CD4-positive, CD25-positive, alpha-beta regulatory T cell (primary cell): Measurements from ENCODE around the gene MRPL34. TPM values are rescaled to one million over a fixed set of nuclear protein-coding genes. Genes with fewer than 3 reads are reported as not detected.

ENCODE experiments used
- ATAC-seq, 2 donors: fragments of 150-1000 bp; cut with Tn5 transposase; one replicate each; pipeline ENCODE4 v1.10.0; 2021; ENCODE audit warnings: low read depth in 2 of 2, moderate number of reproducible peaks in 2 of 2, moderate library complexity in 1 of 2
- DNase-seq, 3 donors: peaks; one replicate each; pipeline versions ENCODE4 v3.0.0 to v3.0.0-alpha.2; 2012 to 2022; ENCODE audit warnings: mixed read lengths in 1 of 3
- H3K27ac ChIP-seq: one replicate; pipeline ENCODE4 v1.7.0; 2013; ENCODE audit warnings: mild to moderate bottlenecking, low read length; ENCODE audit not compliant: insufficient read depth, poor library complexity, severe bottlenecking
- H3K27me3 ChIP-seq: one replicate; pipeline ENCODE4 v1.7.0; 2013; ENCODE audit warnings: low read length; ENCODE audit not compliant: control insufficient read depth, insufficient read depth
- H3K36me3 ChIP-seq: one replicate; pipeline ENCODE4 v1.7.0; 2013; ENCODE audit warnings: mild to moderate bottlenecking, low read length, moderate library complexity; ENCODE audit not compliant: control insufficient read depth, insufficient read depth
- H3K4me1 ChIP-seq: 2 replicates; pipeline ENCODE4 v1.7.0; 2013; ENCODE audit warnings: mild to moderate bottlenecking, low read length; ENCODE audit not compliant: insufficient read depth, control insufficient read depth, poor library complexity, severe bottlenecking
- H3K4me3 ChIP-seq: one replicate; pipeline ENCODE4 v1.7.0; 2013; ENCODE audit warnings: low read depth, mild to moderate bottlenecking, low read length, moderate library complexity
- H3K9me3 ChIP-seq, 2 experiments: 1 replicate in 1 of 2; 2 replicates in 1 of 2; pipeline ENCODE4 v1.7.0; 2013; ENCODE audit warnings: low read length in 2 of 2, mild to moderate bottlenecking in 1 of 2, moderate library complexity in 1 of 2; ENCODE audit not compliant: control insufficient read depth in 2 of 2
- H3K27ac Mint-ChIP-seq, 3 donors: one replicate each; pipeline ENCODE4 v1.8.0; 2020 to 2022; ENCODE audit warnings: mild to moderate bottlenecking in 3 of 3, mixed read lengths in 3 of 3, moderate library complexity in 2 of 3
- H3K27me3 Mint-ChIP-seq: one replicate; pipeline ENCODE4 v1.8.0; 2022; ENCODE audit warnings: mild to moderate bottlenecking, mixed read lengths
- H3K36me3 Mint-ChIP-seq: one replicate; pipeline ENCODE4 v1.8.0; 2020; ENCODE audit warnings: mixed read lengths
- H3K4me1 Mint-ChIP-seq, 4 donors: one replicate each; pipeline ENCODE4 v1.8.0; 2020 to 2022; ENCODE audit warnings: mixed read lengths in 4 of 4, mild to moderate bottlenecking in 1 of 4
- H3K4me3 Mint-ChIP-seq, 4 donors: one replicate each; pipeline ENCODE4 v1.8.0; 2020 to 2022; ENCODE audit warnings: mild to moderate bottlenecking in 4 of 4, mixed read lengths in 4 of 4, moderate library complexity in 3 of 4
- H3K9me3 Mint-ChIP-seq, 7 donors: one replicate each; pipeline ENCODE4 v1.8.0; 2020 to 2022; ENCODE audit warnings: mixed read lengths in 7 of 7, mild to moderate bottlenecking in 3 of 7, moderate library complexity in 2 of 7
- polyA plus RNA-seq, 4 donors: library from polyadenylated mRNA; unstranded; fragments of 300-500 nt; fragmentation: Illumina TruSeq; gene quantifications; one replicate each; pipeline ENCODE4 v1.2.3, GENCODE V29; 2021
- total RNA-seq: library from RNA; stranded (reverse); gene quantifications from one replicate; pipeline ENCODE4 v1.2.3, GENCODE V29; 2022

MRPL34 gene
- total and polyA plus RNA-seq, 5 donors from 2014 or later = 37.1 to 248 (median 231) TPM

DNA sequence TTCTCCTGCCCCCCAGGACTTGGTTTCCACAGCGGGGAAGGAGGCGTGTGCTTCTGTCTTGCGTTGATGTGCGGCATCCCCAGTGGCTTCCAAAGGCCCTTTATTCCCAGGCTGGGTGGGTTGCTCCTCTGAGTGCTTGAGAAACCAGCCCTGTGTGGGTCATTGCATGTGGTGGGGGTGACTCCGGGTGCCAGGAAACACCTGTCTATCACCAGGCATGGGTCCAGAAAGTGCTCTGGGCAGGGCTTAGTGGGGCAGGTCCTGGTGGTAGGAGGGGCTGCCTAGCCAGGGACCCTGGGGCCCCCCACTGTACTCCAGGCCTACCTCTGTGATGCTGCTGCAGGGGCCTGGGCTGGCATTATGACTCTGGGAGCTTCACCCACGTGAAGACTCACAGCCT is 13.3 kb downstream of the MRPL34 start:
- no peak for DNase-seq
- Mint-ChIP-seq H3K4me3 (no peak overlapping the region), H3K27ac (no peak overlapping the region), H3K36me3 (peaks cover 5% of the 10 kb centered on the region), H3K27me3 (no peaks in the 10 kb centered on the region), H3K9me3 (no peaks in the 10 kb centered on the region), H3K4me1 (peaks cover 0 to 6% (median 0%) of the 10 kb centered on the region in 4 donors)
- Histone ChIP-seq H3K27ac (no peak overlapping the region), H3K27me3 (no peaks in the 10 kb centered on the region), H3K4me1 (peaks cover 6% of the 10 kb centered on the region), H3K36me3 (peaks cover 39% of the 10 kb centered on the region), H3K9me3 (no peaks in the 10 kb centered on the region), H3K4me3 (no peak overlapping the region)
- ATAC-seq = no peak

DNA sequence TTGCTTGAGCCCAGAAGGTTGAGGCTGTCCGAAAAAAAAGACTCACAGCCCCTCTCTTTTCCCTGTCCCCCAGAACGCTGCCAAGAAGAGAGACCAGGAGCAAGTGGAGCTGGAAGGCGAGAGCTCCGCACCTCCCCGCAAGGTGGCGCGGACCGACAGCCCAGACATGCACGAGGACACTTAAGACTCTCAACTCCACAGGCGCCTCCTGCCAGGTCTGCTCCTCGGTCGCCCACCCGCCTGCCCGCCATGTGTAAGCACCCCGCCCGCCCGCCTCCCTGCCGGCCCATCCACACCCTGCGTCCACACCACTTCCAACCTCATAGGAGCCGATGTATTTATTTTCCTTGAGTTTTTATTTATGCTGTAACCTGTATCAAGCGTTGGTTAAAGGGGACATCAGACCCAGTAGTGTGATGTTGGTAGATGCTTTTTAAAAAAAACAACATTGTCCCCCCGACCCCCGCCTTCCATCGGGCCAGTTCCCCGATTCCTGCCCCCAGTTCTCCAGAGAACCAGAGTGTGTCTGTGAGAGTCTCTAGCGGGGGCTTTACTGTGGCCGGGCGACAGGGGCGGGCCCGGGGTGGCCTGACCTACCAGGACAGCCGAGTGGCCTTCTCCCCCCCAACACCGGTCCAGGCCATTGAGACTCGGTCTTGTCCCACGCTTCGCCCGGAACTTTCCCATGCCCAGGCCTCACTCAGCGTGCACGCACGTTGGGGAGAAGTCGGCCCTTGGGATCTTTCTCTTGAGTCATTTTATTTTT is 14.0 kb downstream of the MRPL34 start:
- peaks cover 32% of the 10 kb centered on the region for H3K36me3 ChIP-seq
- H3K9me3 Mint-ChIP-seq = no peaks in the 10 kb centered on the region
- H3K4me1 Mint-ChIP-seq = peaks cover 0 to 6% (median 0%) of the 10 kb centered on the region in 4 donors
- peaks cover 6% of the 10 kb centered on the region for H3K4me1 ChIP-seq
- no peak overlapping the region for H3K27ac ChIP-seq
- no peaks in the 10 kb centered on the region for H3K27me3 Mint-ChIP-seq
- H3K4me3 ChIP-seq = no peak overlapping the region
- no peak for ATAC-seq
- H3K27me3 ChIP-seq = no peaks in the 10 kb centered on the region
- DNase-seq = no peak
- H3K9me3 ChIP-seq = no peaks in the 10 kb centered on the region
- H3K27ac Mint-ChIP-seq = no peak overlapping the region
- H3K36me3 Mint-ChIP-seq = peaks cover 5% of the 10 kb centered on the region
- no peak overlapping the region for H3K4me3 Mint-ChIP-seq

DNA sequence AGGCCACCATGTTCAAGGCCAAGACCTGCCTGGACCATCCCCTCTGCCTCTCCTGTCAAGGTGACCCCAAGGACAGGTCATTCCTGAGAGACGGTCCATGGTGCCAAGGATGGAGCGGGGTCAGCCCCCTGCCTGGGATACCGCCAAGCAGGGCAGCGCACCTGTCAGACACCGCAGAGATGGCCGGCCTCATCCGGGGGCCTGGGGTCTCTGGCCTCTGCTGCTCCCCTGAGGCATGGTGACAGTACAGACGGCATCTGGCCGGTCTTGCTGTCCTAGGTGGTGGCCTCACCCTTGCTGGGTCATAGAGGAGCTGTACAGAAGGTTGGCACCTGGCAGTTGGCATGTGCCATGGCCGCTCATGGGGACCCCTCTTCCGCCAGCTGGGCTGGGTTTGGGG is 14.8 kb downstream of the MRPL34 start:
- Mint-ChIP-seq H3K4me1 (peaks cover 0 to 9% (median 0%) of the 10 kb centered on the region in 4 donors), H3K27me3 (no peaks in the 10 kb centered on the region)
- ATAC-seq = no peak

DNA sequence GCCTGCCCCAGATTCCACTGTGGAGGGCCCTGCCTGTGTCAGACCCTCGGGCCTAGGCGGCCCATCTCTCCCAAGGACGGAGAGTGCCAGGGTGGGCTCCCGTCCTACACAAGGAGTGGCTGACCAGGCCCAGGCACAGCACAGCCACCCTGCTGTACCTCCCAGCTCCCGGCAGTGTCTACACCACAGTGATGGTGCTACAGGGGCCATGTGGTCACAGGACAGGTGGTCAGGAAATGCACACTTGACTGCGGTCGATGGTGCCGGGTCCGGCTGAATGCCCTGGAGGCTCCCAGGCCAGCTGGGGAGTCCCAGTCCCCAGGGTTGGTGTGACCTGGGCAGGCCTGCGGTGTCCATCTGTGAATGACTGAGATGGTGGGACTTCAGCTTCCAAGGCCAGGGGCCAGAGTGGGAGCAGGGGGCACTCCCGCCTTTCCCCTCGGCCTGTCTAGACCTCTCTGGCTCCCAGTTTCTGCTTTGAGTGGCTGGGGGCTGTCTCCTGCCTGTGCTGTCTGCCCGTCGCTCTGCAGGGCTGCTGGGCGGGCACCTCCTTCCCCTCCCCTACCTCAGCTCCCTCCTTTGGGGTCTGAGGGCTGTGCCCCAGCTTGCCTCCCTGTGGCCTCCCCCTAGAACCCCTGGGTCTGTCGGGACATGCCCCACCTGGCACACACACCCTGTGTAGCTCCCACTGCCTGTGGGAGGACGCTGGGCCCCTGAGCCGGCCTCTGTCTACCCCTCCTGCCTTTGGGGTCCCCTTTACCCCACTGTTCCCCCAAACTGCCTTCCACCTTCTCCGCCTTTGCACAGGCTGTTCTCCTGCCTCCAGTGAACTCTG is 16.2 kb downstream of the MRPL34 start:
- Histone ChIP-seq H3K36me3 (peaks cover 19% of the 10 kb centered on the region), H3K27ac (no peak overlapping the region), H3K4me1 (peaks cover 6% of the 10 kb centered on the region), H3K4me3 (no peak overlapping the region), H3K9me3 (no peaks in the 10 kb centered on the region), H3K27me3 (no peaks in the 10 kb centered on the region)
- peaks cover 5% of the 10 kb centered on the region for H3K36me3 Mint-ChIP-seq
- H3K4me1 Mint-ChIP-seq = peaks cover 0 to 9% (median 5%) of the 10 kb centered on the region in 4 donors
- peak overlapping the region in 2 of 3 donors; percentile 26 to 73 for H3K27ac Mint-ChIP-seq
- no peaks in the 10 kb centered on the region for H3K9me3 Mint-ChIP-seq
- H3K27me3 Mint-ChIP-seq = no peaks in the 10 kb centered on the region
- peak overlapping the region in 2 of 4 donors; percentile 38 to 82 for H3K4me3 Mint-ChIP-seq
- DNase-seq (no peak), ATAC-seq (no peak)

More for the DNA sequence above, 14.8 kb downstream of the MRPL34 start:
- H3K36me3 ChIP-seq = peaks cover 27% of the 10 kb centered on the region
- no peak overlapping the region for H3K4me3 ChIP-seq
- H3K27me3 ChIP-seq = no peaks in the 10 kb centered on the region
- H3K4me1 ChIP-seq = peaks cover 6% of the 10 kb centered on the region
- Mint-ChIP-seq H3K4me3 (no peak overlapping the region), H3K36me3 (peaks cover 5% of the 10 kb centered on the region), H3K9me3 (no peaks in the 10 kb centered on the region), H3K27ac (no peak overlapping the region)
- H3K9me3 ChIP-seq = no peaks in the 10 kb centered on the region
- DNase-seq = no peak
- H3K27ac ChIP-seq = no peak overlapping the region

DNA sequence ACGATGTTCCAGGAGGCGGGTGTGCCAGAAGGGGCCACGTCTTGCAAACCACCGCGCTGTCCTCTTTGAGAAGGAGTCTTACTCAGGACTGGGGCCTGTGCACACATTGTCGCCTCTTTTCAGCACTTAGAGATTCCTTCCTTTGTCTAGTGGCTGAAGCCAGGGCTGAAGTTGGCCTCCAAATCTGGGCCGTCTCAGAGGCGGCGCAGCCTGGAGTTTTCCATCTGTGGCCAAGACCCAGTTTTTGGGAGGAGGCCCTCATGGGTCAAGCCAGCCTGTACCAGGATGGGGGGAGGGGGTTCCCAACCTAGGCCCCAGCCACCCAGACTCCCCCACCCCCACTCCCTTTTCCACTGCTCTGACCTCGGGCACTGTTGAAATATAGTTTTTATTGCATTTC is 17.2 kb downstream of the MRPL34 start:
- H3K9me3 ChIP-seq = no peaks in the 10 kb centered on the region
- Mint-ChIP-seq H3K36me3 (peaks cover 5% of the 10 kb centered on the region), H3K9me3 (no peaks in the 10 kb centered on the region), H3K27me3 (no peaks in the 10 kb centered on the region), H3K27ac (peak overlapping the region in 2 of 3 donors; percentile 63 to 73), H3K4me1 (peaks cover 0 to 11% (median 5%) of the 10 kb centered on the region in 4 donors), H3K4me3 (peak overlapping the region in 2 of 4 donors; percentile 26 to 27)
- H3K4me3 ChIP-seq = no peak overlapping the region
- ATAC-seq (no peak), DNase-seq (no peak)
- H3K27ac ChIP-seq = no peak overlapping the region
- no peaks in the 10 kb centered on the region for H3K27me3 ChIP-seq
- H3K4me1 ChIP-seq = peaks cover 8% of the 10 kb centered on the region
- H3K36me3 ChIP-seq = peaks cover 19% of the 10 kb centered on the region

DNA sequence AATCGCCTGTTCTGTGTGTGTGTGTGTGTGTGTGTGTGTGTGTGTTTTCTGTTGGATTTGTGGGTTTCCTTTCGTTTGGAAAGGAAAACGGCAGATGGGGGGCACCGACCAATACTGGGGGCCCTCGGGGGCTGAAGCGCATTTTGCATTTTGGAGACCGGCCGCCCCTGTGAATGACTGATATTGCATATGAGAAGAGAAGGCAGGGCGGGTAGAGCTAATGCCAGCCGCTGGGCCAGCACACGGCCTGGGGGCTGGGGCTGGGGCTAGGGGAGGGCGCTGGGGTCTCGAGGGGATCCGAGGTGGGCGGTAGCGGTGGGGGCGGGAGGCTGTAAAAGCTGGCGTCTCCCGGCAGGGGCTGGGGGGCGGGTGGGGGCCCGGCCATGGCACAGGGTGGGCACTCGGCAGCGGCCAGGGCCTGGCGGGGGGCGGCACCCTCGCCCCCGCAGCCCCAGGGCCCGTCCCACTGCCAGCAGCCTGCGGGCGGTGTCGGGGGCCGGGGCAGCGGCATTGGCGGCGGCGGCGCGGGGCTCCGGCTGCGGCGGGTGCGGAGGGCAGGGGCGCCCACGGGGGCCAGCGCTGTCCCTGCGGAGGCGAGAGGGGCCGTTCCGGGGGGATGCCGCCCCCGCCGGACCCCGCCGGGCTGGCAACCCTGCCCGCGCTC is 17.8 kb downstream of the MRPL34 start:
- Histone ChIP-seq H3K36me3 (peaks cover 19% of the 10 kb centered on the region), H3K4me3 (no peak overlapping the region), H3K4me1 (peaks cover 13% of the 10 kb centered on the region), H3K9me3 (no peaks in the 10 kb centered on the region), H3K27me3 (no peaks in the 10 kb centered on the region), H3K27ac (no peak overlapping the region)
- H3K4me3 Mint-ChIP-seq = peak overlapping the region in 1 of 4 donors; percentile 26
- H3K27ac Mint-ChIP-seq = no peak overlapping the region
- ATAC-seq (no peak), DNase-seq (no peak)
- H3K27me3 Mint-ChIP-seq = no peaks in the 10 kb centered on the region
- peaks cover 5% of the 10 kb centered on the region for H3K36me3 Mint-ChIP-seq
- peaks cover 0 to 11% (median 5%) of the 10 kb centered on the region in 4 donors for H3K4me1 Mint-ChIP-seq
- no peaks in the 10 kb centered on the region for H3K9me3 Mint-ChIP-seq

DNA sequence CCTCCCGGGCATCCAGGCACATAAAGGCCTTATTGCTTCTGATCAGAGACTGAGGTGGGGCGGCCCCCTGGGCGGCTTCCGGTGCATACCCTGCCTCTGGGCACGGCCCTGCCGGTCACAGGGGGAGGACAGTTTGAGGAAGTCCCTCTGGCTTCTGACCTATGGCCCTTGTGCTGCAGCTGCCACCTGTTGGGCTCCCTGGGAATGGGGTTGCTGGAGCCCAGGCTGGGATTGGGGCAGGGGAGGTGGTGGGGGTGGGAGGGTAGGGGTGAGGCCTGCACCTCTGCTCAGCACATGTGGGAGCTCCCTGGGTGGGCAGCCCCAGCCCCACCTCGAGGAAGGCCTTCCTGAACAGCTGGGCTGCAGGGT is 18.3 kb downstream of the MRPL34 start:
- Mint-ChIP-seq H3K4me3 (no peak overlapping the region), H3K27me3 (no peaks in the 10 kb centered on the region), H3K9me3 (no peaks in the 10 kb centered on the region), H3K36me3 (peaks cover 5% of the 10 kb centered on the region), H3K27ac (no peak overlapping the region), H3K4me1 (peaks cover 0 to 11% (median 5%) of the 10 kb centered on the region in 4 donors)
- Histone ChIP-seq H3K9me3 (no peaks in the 10 kb centered on the region), H3K27ac (no peak overlapping the region), H3K36me3 (peaks cover 15% of the 10 kb centered on the region), H3K4me3 (no peak overlapping the region), H3K4me1 (peaks cover 17% of the 10 kb centered on the region), H3K27me3 (no peaks in the 10 kb centered on the region)
- DNase-seq (peak in 1 of 3 donors; percentile 45), ATAC-seq (peak in 1 of 2 donors; percentile 34)
